GM19463 (cell line): ENCODE measurements around the gene RAB31.

Source experiments
- ATAC-seq: cut with Tn5 transposase; IDR thresholded peaks from one replicate; pipeline ENCODE4 v1.9.1; 2021; ENCODE audit warnings: mild to moderate bottlenecking, moderate library complexity; ENCODE audit not compliant: unreplicated experiment

RAB31 gene

DNA sequence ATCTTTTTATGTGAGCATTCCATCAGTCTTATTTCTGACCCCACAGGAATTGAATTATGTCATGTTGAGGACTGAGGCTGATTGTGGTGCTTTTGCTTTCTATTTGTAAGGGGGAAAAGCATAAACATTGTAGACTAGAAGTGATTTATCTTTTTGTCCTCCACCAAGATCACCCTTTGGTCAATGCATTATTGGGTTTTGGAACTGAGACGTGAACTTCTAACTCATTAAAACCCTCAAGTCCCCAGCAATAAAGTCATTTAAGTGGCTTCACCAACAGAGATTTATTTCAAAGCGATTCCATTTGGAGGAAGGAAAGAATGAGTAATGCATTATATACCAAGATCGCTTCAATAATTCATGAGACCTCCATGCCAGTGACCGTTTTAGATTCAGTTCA lies 102.2 kb downstream of the RAB31 start:
- no peak for ATAC-seq

DNA sequence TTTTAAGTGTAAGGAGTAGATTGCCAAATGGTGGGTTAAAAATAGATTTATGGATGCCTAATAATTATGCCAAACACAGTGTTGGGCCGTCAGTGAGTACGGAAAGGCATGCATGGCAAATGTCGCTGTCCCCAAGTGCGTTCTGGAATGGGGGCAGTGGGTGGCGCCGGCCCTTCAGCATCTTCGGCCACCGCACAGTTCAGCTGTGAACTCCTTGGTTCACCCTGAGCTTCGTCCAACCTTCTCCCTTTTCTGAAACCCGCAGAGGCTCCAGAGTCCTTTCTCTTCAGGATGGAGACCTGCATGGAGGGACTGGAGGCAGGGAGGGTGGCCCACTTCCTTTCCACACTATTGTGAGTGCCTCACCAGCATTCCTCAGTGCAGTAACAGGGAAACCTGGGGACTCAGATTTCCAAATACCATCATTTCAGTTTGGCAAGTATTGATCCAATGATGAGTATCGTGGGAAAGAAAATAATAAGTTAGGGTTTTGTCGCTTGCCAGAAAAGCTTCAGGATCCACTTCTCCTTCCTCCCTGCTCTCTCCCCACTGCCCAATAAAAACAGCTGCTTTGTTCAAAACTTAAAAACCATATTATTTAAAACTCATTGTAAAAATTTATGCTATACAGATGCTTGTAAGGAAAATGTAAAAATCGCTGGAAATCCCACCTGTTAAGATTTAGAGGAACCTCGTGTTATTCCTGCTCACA lies 103.0 kb downstream of the RAB31 start:
- no peak for ATAC-seq

DNA sequence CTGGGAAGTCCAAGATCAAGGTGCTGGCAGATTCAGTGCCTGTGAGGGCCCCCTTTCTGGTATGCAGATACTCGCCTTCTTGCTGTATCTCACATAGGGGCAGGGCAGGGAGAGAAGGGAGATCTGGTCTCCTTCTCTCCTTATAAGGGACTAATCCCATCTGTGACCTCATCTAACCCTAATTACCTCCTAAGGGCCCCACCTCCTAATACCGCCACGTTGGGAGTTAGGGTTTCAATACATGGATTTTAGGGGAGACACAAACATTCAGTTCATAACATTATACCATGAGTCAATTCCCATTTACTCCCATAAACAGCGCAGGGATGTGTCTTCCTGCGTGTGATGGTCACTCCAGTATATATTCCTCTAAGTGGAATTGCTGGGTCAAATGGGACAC lies 103.9 kb downstream of the RAB31 start:
- ATAC-seq: no peak

DNA sequence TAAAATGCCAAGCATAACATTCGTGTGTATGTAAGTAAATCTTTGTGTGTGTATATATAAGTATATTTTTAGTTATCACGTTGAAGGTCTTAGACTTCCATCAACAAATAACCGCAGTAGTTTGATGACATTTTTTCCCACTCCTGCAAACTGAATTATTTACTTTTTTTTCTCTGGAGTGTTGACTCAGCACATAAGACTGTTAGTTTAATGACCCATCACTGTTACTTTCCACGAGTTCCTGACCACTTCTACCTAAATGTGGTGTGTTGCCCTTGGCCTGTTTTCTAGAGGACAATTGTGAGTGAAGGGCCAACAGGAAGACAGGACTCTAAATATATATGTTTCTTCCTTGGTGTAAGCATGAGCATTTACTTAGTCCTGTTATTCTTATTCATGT lies 106.3 kb downstream of the RAB31 start:
- no peak for ATAC-seq

DNA sequence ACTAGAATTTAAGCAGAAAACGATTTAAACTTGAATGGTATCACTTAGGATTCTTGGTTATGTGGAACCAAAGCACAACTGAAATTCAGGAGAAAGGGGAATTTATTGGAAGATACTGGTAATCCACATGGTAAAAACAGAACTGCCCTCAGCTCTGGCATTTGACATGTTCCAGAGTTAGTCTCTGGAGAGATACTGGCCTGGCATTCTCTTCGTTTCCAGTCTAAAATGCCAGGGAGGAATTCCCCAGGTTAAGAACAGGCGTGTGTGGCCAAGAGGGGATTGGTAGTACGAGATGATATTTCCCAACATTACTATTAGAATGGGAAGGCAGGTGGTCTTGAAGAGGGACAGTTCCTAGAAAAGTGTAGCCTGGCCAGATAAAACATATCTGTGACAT lies 109.2 kb downstream of the RAB31 start:
- no peak for ATAC-seq

DNA sequence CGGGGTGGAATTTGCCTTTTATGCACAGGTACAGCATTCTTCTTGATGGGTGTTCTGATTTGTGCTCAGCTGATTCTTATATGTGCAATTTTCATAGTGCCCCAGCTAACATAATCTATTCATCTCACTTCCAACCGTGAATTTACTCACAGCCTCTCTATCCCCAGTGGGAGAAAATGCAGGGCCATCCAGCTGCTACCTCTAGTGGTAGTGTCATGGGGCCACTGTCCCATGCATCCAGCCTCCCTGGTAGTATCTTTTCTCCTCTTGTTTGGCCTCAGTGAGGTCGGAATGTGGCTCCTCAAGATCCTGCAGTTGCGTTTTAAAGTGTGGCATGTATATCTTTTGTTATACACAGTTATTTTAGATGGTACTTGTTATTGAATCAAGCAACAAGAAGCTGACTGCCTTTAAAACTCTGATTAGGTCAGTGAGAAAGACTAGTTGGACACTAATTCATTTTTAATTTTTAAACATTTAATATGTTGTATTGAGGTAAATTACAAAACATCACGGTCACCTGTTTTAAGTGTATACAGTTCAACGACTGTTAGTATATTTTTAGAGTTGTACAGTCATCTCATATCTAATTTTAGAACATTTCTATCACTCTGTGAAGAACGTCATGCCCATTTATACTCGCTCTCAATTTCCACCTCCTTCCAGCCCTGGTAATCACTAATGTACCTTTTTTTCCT lies 109.8 kb downstream of the RAB31 start:
- no peak for ATAC-seq

DNA sequence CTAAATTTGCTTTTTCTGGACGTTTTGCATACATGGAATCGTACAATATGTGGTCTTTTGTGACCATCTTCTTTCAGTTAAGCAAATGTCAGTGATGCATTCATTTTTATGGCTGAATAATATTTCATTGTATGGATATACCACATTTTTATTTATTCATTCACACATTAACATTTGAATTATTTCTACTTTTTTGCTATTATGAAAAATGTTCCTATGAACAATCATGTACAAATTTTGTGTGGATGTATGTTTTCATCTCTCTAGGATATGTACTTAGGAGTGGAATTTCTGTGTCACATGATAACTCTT lies 110.3 kb downstream of the RAB31 start:
- ATAC-seq: no peak

DNA sequence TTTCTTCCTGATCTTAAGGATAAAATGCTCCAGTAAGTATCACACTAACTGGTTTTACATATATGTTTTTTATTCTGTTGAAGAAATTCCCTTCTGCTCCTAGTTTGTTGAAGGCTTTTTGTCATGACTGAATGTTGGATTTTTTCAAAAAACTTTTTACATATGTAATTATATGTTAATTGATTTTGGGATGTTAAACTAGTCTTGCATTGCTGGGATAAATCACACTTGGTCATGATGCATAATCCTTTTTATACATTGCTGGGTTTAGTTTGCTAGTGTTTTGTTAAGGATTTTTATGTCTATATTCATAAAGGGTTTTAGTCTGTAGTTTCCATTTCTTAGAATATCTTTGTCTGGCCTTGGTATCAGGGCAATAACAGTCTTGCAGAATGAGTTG lies 112.0 kb downstream of the RAB31 start:
- ATAC-seq: no peak

DNA sequence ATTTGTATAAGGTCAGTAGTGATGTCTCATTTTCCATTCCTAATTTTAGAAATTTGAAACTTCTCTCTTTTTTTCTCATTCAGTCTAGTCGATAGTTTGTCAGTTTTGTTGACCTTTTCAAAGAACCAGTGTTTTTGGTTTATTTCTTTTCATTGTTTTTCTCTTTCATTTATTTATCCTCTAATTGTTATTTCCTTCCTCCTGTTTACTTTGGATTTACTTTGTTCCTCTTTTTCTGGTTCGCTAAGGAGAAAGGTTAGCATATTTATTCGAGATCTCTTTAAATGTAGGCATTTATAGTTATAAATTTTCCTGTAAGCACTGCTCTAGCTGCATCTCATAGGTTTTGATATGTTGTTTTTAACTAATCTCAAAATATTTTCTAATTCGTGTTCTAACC lies 112.6 kb downstream of the RAB31 start:
- ATAC-seq: no peak

DNA sequence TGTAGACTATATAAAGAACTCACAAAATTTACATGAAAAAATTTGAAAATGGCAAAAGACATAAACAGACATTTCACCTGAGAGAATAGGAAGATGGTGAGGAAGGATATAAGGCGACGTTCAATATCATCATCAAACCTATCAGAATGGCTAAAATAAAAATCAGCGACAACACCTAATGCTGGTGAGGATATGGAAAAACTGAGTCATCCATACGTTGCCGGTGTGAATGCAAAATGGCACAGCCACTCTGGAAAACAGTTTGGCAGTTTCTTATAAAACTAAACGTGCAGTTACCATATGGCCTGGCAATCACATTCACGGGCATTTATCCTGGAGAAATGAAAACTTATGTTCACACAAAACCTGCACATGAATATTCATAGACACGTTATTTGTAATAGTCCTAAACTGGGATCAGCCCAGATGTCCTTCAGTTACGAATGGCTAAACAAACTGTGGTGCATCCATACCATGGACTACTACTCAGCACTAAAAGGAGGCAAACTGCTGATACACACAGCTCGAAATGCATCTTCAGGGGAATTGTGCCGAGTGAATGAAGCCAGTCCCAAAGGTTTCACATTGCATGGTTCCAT lies 114.6 kb downstream of the RAB31 start:
- ATAC-seq: no peak

DNA sequence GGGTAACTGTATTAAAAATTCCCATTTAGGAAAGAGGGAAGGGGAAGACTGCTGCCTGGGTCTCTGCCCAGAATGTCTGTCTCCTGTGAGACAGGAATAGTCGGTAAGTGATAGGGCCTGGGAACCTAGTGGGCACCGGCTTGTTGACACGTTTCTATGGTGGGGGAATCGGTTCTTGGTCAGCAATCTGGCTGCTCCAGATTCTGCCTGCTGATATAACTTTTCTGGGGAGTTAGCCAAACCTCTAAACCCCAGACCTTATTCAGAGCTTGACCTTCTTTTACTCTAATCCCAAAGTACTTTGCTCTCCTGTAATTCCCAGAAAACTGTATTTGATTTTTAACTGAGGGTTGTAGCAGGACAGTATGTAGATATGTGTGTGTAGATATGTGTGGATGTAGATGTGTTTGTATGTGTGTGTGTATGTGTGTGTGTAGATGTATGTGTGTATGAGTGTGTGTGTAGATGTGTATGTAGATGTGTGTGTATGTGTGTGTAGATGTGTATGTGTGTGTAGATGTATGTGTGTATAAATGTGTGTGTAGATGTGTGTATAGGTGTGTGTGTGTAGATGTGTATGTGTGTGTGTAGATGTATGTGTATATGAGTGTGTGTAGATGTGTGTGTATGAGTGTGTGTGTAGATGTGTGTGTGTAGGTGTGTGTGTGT lies 115.8 kb downstream of the RAB31 start:
- no peak for ATAC-seq

DNA sequence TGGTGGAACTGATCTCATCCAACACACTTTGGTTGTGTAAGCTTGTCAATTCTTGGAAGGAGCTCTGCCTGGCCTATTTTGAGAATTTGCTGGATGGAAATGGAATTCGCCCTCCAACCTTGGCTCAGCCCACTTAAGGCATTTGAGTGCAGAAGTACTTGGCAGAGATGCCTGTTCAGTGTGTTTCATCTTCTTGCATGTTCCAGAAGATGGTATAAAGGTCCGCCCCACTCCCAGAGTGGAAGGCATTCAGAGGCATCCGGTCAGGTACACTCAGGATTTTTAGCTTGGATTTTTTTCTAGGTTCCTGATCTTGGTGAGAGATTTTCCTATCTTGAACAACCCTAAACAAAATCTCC lies 116.4 kb downstream of the RAB31 start:
- ATAC-seq: no peak

DNA sequence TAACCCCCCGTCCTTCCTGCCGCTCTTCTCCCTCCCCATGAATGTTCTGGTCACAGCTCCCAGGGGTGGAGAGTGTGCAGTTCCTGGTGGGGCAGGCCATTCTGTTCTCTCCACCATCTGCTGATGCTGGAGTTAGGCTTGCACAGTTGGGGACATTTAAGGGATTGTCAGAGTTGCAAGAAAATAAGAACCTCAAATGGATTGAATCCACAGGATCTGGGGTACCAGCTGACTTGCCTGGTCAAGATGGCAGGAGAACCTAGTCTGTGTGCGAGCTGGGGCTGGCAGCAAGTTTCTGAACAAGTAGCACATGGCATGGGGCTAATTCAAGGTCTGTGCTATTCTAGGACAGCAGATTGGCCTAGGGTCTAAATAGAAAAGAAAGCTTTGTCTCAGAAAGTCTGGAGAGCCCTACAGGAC lies 116.9 kb downstream of the RAB31 start:
- ATAC-seq: no peak

DNA sequence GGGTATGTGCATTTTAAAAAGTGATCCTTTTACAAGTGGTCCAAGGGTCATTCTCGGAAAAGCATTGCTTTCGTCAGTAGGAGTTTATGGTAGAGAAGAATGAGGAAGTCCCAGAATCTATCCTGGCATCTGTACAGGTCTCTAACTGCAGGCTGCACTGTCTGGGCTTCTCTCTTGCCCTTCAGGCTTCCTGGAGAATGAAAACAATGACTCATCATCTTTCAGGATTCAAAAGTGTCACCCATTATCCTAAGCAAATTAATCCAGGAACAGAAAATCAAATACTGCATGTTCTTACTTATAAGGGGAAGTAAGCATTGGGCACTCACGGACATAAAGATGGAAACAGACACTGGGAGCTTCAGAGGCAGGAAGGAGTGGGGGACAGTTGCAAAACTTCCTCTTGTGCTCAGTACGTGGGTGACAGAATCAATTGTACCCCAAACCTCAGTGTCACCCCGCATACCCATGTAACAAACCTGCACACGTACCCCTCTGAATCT lies 117.5 kb downstream of the RAB31 start:
- no peak for ATAC-seq

DNA sequence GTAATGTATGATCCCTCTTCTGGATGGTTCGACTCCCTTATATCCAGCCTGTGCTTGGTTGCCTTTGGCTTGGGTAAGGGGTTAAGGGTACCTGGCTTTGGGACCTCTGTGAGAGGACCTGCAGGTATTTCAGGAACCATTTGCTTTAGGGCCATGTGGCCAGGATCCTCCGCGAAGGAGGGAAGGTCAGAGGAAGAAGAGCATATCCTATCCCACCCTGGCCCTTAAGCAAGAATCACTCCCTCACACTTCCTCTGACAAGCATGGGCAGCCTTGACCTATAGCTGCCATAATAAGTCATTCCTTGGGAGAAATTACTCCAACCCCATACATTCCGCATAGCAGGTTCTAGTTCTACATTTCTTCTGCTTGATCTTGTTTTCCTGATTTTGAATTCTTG lies 118.6 kb downstream of the RAB31 start:
- ATAC-seq: no peak

DNA sequence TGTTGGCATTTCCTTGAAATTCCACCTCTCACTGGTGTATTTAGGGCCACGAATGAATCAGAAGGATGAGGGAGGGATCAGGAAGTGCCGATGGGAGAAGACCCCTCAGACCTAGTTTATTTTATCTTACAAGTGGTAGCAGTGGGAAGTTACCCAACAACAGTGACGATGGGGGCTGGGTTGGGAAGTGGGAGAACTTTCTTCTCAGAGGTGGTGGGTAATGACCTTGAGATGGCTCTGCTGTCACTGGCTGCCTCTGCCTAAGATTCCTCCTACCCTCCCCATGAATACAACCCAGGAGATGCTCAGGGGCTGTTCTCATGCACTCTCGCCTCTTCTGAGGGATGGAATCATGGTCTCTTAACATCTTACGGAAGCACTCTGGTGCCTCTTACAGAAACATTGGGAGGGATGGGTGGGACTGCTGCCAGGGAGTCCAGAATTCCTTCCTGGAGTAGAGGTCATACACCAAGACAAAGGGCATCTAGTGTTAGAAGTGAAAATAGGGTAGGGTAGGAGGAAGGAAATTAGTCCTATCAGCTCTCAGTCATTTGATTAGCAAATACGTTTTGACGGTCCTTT lies 119.2 kb downstream of the RAB31 start:
- no peak for ATAC-seq

DNA sequence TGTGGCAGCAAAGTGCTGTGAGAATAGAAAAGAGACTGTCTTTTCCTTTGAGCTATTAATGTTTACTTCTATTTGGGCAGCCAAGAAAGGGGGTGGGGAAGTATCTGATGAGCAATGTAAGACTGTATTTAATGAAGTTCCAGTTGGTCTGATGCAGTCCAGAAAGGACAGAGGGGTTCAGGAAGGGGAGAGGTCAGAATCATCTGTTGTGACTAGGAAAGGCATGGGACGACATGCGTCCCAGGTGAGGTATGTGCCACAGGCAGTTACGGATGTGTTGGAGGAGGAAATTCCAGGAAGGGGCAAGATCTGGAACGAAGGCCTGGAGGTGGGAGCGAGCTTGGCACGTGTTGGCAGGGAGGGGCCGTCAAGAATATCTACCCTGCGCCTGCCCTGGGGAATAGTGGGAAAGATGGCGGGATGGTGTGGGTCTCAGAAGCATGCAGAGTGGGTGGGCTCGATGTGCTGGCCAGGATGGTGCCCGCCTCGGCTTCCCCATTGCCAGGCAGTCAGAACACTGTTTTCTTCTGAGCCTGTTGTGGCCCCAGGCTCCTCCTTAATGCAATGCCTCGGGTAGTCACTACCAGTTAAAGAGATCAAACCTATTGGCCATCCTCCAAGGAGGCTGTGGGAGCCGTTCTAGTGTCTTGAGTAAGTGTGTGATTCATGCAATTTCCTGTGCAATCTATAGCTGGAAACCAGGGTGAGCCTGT lies 119.8 kb downstream of the RAB31 start:
- no peak for ATAC-seq

DNA sequence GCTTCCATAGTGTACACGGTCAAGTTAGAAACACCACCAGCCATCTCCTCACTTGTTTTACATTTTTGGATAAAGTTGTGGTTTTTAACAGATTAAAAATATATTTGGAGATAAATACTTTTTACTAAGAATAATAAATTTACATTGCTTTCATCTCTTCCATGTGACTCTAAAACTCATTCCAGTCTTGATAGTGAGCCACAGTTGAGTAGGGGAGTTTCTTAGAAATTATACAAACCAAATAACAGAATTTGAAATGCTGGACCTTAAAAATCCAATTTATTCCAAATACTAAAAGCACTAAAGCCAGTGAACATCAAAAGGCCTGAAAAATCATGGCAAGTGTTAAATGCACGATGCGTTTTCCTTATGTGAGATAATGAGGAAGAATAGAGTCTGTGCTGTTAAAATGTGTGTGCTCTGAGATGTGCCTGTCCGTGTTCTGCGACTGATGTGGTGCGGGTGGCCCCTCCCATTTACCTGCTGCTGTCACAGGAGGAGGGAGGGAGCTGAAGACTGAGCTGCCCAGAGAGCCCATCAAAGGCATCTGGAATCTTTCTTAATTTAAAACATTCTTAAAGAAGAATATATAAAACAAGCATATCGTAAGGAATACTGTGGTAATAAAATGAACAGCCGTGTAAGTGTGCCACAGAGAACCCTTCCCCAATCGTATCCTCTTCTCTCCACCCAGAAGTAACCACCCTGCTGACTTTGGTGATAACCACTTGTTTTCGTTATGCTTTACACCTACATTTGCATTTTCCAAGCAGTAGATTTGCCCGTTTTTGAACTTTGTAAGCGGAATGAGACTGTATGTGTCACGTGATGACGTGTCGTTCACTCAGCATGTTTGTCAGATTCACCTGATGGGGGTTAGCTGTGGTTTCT lies 120.7 kb downstream of the RAB31 start:
- no peak for ATAC-seq

DNA sequence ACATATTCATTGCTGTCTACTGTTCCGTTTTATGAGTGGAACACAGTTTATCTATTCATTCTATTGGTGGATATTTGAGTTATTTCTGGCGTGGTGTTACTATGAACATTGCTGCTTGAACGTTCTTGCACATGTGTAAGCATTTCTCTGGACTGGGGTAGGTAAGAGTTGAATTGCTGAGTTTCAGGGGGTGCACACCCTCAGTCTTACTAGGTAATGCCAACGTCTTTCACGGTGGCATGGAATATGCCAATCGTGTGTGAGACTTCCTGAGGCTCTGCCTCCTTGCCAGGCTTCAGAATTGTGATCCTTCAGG lies 121.3 kb downstream of the RAB31 start:
- ATAC-seq: no peak
